Measurements from ENCODE around the gene NEK9.

- no peak for TF ChIP-seq POLR2AphosphoS5 (IDR thresholded peaks at IDR 0.05; ENCODE audit: insufficient read depth, low read depth, low read length)
- no peak for TF ChIP-seq CTCF (IDR thresholded peaks at IDR 0.05; ENCODE audit: extremely low read depth in 1 of 2, insufficient read depth in 1 of 2, low read depth in 1 of 2, low read length in 2 of 2)
- no peak for TF ChIP-seq EZH2 (IDR thresholded peaks at IDR 0.05; ENCODE audit: borderline replicate concordance, low read depth, low read length, severe bottlenecking)
These were observed 14.2 kb upstream of the NEK9 start for GRCh38 chr14:75141062-75141461.
